NCI-H1417 treated with DMSO at 0.1 percent for 48 hours (cell line): ENCODE data around the gene ACVRL1.

ENCODE experiments used
- DNase-seq: peaks from one replicate; lab custom pipeline; 2025; lab: John Stamatoyannopoulos, UW

Gene ACVRL1

GRCh38 chr12:51970904-51971646, 63.8 kb downstream of the ACVRL1 start:
- DNase-seq = no peak

- DNase-seq = no peak
Measured at GRCh38 chr12:51971679-51972421, 64.5 kb downstream of the ACVRL1 start.

- no peak for DNase-seq
Measured at GRCh38 chr12:51972422-51972812, 65.1 kb downstream of the ACVRL1 start.

GRCh38 chr12:51972849-51973273, 65.6 kb downstream of the ACVRL1 start:
- DNase-seq = no peak
